ENCODE measurements around the gene CECR2.
"Not testable (repeated sequence)": the region's sequence is repeated elsewhere in the genome, so short reads cannot be mapped to it uniquely, and the experiment has no call there.

CECR2 gene

DNA sequence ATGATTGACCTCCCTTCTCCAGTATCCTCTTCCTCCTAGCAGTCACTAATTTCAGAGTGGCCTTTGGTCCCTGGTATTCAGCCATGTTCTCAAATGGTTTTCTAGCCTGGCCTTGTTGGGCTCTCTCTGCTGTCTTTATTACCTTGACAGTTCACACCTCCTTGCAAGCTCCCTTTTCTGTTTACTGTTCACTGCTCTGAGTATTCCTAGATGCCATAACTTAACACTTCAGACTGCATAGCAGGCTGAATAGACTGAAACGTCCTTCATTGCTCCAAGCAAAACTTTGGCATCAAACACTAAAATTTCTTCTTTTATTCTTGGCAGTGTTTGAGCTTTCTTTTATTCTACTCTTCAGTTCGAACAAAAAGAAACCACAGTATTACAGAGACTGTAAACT, 144.4 kb downstream of the CECR2 start:
- DNase-seq (ENCODE audit: low spot score), result no peak

DNA sequence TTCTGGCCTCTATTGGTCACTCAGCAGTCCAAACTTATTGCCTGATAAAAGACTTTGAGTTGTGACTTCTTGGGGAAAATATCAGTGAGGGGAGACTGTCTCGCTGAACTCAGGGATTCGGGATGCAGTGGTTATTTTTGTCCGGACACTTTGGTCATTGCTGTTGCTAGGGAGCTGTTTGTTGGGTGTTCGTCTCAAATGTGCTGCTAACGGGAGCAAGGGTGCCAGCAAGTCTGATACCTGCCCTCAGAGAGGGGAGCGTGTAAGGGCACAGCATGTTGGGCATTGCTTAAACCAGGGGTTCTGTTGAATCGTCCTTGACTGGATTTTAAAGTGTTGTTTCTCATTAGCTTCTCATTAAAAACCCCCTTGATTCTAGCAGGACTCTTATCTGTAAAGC, 144.8 kb downstream of the CECR2 start:
- DNase-seq (ENCODE audit: low spot score), result no peak

DNA sequence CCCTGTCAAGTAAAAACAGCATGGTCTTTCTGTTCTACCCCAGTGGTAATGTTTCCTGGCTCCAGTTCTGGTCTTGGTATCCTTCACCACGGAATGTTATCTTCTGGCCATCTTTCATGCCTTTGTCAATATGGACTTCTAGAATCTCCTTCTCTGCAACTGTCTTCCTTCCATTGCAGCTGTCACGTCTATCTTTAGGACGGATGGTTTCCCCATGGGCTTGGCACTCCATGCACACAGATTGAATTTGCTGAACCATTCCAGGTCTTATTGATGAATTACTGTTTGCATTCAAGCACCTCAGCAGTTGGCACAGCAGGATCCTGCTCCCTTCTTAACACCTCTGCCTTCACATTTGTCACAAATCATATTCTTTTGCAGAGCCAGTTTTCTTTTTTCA, 149.1 kb downstream of the CECR2 start:
- no peak for DNase-seq (ENCODE audit: low spot score)

DNA sequence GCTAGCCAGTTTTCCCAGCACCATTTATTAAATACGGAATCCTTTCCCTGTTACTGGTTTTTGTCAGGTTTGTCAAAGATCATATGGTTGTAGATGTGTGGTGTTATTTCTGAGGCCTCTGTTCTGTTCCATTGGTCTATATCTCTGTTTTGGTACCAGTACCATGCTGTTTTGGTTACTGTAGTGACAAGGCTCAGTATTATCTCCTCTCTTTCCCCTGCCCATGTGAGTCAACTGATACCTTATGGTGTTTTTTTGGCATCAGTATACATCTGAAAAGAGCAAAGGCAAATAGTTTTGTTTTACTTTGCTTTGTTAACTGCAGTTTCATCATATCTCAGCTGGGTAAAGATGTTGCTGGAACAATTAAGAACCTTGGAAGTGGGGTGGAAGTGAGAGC, 152.7 kb downstream of the CECR2 start:
- not testable (repeated sequence) for DNase-seq (ENCODE audit: low spot score)

DNA sequence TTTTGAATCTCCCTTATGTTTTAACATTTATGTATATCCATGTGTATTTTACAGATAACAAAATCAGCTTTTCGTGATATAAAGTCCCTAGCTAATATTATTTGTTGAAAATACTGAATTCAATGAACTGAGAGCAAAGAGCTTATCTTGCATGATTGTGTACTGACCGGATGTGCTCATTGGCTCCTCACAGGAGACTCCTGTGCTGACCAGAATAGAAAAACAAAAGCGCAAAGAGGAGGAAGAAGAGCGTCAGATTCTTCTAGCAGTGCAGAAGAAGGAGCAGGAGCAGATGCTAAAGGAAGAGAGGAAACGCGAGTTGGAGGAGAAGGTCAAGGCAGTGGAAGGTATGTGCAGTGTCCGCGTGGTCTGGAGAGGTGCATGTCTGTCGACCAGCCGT, 154.7 kb downstream of the CECR2 start:
- no peak for DNase-seq (ENCODE audit: low spot score)

DNA sequence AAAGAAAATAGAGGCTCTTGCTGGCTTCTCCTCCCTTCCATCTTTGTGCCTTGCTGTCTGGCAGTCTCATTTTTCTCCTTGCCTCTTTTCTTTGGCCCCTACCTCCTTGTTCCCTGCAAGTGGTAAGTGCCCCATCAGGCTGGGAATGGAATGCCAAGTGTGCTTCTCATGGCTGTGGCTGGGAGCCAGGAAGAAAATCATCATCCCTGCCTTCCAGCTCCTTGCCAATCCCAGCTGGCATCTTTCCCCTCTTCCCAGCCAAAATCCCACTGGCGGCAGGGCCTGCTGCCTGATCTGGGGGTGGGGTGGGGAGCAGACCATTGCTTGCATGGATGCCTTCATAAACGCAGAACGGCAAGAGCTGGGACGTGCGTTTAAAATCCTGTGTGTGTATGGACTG, 167.0 kb downstream of the CECR2 start:
- no peak for DNase-seq (ENCODE audit: low spot score)

DNA sequence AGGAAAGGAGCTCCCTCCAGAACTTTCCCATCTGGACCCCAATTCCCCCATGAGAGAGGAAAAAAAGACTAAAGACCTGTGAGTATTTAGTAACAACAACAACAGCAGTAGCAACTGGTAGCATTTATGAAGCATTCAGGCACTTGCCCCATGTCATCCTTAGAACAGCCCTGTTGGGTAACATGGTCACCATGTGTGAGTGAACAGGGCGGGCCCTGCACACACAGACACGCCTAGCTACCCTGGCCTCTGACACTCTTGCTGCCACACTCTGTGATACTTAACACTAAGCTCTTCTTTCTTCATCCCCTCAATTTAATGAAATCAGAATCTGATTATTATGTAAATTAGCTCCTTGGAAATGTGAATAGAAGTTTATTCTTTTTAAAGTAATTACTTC, 167.9 kb downstream of the CECR2 start:
- DNase-seq (ENCODE audit: low spot score), result no peak

DNA sequence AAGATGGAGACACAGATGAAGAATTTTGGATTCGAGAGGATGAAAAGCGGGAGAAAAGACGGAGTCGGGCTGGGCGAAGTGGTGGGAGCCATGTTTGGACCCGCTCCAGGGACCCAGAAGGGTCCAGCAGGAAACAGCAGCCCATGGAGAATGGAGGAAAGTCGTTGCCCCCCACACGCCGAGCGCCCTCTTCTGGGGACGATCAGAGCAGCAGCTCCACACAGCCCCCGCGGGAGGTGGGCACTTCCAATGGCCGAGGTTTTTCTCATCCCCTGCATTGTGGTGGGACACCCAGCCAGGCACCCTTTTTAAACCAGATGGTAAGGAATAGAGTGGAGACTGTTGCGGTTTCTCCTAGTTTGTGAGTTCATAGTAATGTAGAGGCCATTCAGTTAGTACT, 171.2 kb downstream of the CECR2 start:
- DNase-seq (ENCODE audit: low spot score), result no peak

DNA sequence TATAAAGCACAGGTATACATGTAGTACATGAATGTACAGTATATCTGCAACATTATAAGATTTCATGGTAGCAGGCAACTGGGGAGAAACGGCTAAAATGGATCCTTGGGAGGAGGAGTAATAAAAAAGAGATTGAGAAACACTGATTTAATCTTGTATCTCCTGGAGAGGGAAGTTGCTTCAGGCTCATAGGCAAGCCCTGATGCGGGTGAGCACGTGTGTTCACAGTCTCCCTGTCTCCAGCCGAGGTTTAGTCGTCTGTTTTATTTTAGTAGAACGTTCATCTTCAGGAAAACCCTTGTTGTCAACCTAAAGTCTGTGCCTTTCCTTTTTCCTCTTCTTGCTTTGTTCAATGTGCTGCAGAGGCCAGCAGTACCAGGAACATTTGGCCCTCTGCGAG, 172.2 kb downstream of the CECR2 start:
- DNase-seq (ENCODE audit: low spot score), result no peak

DNA sequence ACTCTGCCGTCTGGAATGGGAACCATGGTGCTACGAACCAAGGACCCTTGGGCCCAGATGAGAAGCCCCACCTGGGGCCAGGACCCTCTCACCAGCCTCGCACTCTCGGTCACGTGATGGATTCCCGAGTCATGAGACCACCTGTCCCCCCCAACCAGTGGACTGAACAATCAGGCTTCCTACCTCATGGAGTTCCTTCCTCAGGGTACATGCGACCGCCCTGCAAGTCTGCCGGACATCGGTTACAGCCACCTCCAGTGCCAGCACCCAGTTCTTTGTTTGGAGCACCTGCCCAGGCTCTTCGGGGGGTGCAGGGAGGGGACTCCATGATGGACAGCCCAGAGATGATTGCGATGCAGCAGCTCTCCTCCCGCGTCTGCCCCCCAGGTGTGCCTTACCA, 173.2 kb downstream of the CECR2 start:
- DNase-seq (ENCODE audit: low spot score), result no peak

DNA sequence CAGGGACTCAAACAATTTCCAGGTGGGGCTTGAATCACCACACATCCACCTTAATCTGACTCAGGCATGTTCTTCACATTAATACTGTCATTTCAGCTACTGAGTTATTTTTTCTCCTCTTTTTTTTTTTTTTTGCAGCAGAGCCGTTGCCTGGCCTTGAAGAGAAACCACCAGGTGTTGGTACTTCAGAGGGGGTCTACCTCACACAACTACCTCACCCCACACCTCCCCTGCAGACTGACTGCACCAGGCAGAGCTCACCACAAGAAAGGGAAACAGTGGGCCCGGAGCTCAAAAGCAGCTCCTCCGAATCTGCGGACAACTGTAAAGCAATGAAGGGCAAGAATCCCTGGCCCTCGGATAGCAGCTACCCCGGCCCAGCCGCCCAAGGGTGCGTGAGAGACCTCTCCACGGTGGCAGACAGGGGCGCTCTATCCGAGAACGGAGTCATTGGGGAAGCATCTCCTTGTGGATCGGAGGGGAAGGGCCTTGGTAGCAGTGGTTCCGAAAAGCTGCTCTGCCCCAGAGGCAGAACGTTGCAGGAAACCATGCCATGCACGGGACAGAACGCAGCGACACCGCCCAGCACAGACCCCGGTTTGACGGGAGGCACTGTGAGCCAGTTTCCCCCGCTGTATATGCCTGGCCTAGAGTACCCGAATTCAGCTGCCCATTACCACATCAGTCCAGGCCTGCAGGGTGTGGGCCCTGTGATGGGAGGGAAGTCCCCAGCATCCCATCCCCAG, 178.9 kb downstream of the CECR2 start:
- DNase-seq (ENCODE audit: low spot score), result no peak

DNA sequence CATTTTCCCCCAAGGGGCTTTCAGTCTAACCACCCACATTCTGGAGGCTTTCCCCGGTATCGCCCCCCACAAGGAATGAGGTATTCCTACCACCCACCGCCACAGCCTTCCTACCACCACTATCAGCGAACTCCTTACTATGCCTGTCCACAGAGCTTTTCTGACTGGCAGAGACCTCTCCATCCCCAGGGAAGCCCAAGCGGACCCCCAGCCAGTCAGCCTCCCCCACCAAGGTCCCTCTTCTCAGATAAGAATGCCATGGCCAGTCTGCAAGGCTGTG, 179.4 kb downstream of the CECR2 start:
- no peak for DNase-seq (ENCODE audit: low spot score)

DNA sequence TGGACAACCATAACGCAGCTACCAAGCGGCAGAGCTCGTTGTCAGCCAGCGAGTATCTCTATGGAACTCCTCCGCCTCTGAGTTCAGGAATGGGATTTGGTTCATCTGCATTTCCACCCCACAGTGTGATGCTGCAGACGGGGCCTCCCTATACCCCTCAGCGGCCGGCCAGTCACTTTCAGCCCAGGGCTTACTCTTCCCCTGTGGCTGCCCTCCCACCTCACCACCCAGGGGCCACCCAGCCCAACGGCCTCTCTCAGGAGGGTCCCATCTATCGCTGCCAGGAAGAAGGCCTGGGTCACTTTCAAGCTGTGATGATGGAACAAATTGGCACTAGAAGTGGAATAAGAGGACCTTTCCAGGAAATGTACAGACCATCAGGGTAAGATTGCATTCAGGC, 179.9 kb downstream of the CECR2 start:
- DNase-seq (ENCODE audit: low spot score), result no peak

DNA sequence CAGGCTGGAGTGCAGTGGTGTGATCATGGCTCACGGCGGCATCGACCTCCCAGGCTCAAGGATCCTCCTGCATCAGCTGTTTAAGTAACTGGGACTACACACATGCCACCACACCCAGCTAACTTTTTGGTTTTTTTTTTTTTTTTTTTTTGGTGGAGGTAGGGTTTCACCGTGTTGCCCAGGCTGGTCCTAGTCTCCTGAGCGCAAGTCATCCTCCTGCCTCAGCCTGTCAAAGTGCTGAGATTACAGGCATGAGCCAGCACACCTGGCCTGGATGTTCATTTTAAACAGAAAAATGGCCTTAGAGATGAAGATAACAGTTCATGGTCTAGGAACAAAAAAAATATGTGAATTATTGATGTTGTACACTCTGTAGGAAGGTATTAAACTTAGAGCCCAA, 180.4 kb downstream of the CECR2 start:
- DNase-seq (ENCODE audit: low spot score), result no peak

DNA sequence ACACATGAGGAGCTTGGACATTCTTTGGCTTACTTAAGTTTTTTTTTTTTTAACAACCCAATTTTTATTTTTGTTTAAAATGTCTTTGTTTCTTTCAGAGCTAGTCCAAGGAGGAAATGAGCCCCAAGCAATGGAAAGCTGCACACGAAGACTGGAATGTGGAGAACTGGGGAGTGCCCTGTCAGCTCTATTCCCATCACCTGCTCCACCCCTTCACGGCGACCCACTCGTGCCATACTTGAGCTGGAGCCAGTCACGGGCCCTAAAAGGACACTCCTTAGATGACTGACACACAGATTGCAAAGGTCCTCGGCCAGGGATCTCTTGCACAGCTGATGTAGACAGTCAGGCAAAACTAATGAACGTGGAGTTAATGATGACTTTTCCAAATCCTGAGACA, 183.5 kb downstream of the CECR2 start:
- no peak for DNase-seq (ENCODE audit: low spot score)

DNA sequence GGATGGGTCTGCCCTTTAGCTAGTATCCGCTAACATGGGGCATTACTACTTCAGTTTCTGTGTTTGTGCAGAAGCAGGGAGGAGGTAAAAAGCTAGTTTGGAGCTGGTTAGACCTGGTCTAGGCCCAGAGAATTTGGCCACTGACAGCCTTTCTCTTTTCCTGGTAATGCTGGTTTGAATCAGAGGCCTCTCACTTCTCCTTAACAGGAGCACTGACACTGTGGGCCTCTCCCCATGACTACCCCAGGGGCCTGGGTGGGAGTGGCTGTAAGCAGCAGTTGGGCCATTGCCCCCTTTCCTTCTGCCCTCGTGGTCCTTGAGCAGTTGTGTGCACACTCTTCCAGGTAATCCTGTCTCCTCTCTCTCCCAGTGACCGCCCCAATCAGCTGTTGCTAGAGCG, 185.6 kb downstream of the CECR2 start:
- DNase-seq (ENCODE audit: low spot score), result no peak

DNA sequence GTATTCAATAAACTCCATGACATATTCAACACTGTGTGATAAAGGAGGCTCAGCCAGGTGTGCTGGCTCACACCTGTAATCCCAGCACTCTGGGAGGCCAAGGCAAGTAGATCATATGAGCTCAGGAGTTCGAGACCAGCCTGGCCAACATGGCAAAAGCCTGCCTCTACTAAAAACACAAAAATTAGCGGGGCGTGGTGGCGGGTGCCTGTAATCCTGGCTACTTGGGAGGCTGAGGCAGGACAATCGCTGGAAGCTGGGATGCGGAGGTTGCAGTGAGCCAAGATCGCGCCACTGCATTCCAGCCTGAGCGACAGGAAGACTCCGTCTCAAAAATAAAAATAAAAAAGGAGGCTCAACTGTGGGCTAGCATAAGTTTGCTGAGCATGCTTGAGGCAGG, 189.9 kb downstream of the CECR2 start:
- no peak for DNase-seq (ENCODE audit: low spot score)

DNA sequence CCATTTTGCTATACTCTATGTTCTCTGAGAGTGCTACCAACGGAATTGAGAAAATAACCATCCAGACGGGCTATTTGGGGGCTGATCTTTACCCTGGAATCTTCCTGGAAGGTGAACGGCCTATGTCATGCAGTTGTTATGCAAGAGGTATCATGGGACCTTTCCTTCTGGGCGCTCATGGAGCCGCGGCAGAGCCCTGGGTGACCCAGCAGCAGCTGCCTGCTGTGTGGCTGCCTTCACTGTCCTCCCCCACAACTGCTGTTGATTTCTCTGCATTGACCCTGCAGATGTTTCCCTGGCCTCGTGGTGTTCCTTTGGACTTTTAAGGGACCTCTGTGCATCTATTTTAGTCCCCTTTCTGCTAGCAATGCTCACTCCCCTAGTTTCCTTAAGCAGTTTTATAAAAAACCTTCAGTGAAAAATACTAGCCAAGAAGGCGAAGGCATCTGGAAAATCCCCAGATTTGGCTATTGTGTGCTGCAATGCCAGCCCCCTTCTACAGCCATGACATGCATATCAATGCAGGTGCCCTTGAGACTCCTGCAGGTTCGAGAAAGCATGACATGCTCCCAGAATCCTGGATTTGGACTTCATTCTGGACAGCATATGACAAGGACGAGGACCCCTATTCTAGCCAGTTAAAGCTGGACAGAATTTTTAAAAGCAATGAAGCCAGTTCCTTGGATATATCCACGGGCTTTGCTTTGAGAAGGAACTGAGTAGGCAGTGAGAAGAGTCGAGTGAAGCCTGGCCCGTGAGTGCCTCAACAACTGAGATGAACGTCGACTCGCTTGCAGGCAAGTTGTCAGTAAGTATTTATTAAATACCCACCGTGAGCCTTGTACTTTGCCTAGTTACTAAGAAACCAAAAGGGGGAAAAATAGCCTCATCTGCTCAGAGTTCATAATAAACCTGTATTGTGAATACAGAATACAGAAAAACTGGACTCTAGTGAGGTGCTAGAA, 193.9 kb downstream of the CECR2 start, which contains the start of gene SLC25A18:
Gene SLC25A18, plus strand, starts transcription at position 593 of the 965 bp plus-strand sequence. CDS start 16,447 bp downstream, outside the sequence.
- no peak for DNase-seq (ENCODE audit: low spot score)

DNA sequence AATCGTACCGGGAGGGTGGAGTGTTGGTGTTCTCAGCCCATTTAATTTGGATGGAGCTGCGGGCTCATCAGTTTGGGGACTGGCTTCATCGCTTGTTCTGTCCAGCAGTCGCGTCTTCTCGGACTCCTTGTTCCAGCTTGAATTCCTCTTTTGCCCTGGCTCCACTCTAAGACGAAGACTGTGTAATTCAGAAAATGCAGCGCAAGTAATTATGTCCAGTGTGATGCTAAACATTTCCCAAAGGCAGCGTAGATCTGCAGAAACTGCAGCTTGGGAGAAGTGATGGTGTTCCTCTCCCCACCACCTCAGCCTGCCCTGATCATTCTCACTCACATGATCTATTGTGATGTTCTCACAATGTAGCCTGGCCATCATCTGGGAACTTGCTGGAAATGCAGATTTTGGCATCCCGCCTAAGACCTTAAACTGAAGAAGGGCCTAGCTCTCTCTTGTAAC, 194.7 kb downstream of the CECR2 start:
- no peak for DNase-seq (ENCODE audit: low spot score)

DNA sequence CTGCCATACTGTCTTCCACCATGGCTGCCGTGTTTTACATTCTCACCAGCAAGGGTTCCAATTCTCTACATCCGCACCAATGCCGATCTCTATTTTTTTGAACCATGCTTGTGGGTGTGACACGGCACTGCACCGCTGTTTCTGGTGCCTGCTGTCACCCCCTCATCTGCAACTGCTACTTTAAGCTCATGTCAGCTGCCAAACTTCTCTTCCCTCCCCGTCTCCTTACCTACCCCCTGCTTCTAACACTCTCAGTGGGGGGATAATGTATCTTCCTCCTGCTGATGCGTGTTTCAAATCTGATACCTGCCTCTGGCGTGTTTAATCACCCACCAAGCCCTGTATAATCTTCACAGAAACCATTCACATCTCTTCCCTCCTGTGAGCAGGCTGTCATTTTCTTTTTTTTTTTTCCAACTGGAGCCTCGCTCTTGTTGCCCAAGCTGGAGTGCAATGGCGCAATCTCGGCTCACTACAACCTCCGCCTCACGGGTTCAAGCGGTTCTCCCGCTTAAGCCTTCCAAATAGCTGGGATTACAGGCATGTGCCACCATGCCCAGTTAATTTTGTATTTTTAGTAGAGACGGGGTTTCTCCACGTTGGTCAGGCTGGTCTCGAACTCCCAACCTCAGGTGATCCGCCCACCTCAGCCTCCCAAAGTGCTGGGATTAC, 196.9 kb downstream of the CECR2 start:
- not testable (repeated sequence) for DNase-seq (ENCODE audit: low spot score)

DNA sequence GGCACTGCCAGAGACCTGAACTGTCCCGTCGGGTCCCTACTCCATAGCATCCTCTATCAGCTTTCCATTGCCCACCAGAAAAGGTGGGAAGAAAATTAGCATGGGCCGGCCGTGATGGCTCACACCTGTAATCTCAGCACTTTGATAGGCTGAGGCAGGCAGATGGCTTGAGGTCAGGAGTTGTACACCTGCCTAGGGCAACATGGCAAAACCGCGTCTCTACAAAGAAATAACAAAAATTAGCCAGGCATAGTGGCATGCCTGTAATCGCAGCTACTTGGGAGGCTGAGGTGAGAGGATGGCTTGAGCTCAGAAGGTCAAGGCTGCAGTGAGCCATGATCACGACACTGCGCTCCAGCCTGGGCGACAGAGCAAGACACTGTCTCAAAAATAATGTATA, 197.5 kb downstream of the CECR2 start:
- no peak for DNase-seq (ENCODE audit: low spot score)

DNA sequence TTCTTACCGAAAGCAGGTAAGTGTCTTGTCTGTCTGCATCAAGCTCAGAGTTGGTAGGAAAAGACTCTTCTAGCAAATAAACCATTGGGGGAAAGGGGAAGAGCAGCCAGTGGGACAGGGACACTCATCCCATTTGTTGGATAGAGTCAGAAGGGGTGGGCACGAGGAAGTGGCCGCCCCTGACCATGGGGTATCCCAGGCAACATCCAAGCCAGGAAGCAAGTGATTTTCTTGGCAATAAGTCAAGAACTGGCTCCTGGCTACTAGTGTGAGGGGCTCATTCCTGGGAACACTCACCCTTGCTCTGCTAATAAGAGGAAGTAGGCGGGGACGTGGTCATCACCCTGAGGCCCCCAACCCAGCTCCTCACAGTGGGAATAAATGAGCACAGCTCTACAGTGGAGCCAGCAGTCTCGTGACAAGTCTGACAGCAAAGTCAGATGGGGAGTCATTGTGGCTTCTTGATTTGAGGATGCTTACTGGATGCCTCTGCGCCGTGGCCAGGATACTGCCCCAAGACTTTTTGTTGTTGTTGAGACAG, 200.8 kb downstream of the CECR2 start:
- no peak for DNase-seq (ENCODE audit: low spot score)

All from germinal center (tissue), 1 donor.